Ovary (tissue), 9 donors: ENCODE measurements around the gene PHF21B. TPM values are rescaled to one million over a fixed set of nuclear protein-coding genes. Genes with fewer than 3 reads are reported as not detected.
"Not testable (repeated sequence)": the region's sequence is repeated elsewhere in the genome, so short reads cannot be mapped to it uniquely, and the experiment has no call there.

ENCODE experiments used
- DNase-seq, 5 donors: peaks; one replicate each; pipeline ENCODE4 v3.0.0-alpha.2; 2019 to 2020
- H3K27ac ChIP-seq, 2 donors: fragments of 200-600 bp; one replicate each; pipeline versions ENCODE4 v1.5.1 to v1.8.0; 2019 to 2022
- H3K27me3 ChIP-seq: fragments of 200-600 bp; one replicate; pipeline ENCODE4 v1.8.0; 2022
- H3K36me3 ChIP-seq: fragments of 200-600 bp; sonication (generic); one replicate; pipeline ENCODE4 v1.5.1; 2019
- H3K4me1 ChIP-seq: one replicate; pipeline ENCODE4 v1.8.1; 2013; ENCODE audit warnings: mild to moderate bottlenecking, moderate library complexity; ENCODE audit not compliant: insufficient read depth
- H3K4me3 ChIP-seq: fragments of 200-600 bp; sonication (generic); one replicate; pipeline ENCODE4 v1.5.1; 2017
- H3K9me3 ChIP-seq, 2 donors: fragments of 200-600 bp in 1 of 2; sonication (generic) in 1 of 2; one replicate each; pipeline versions ENCODE4 v1.5.1 to v1.8.1; 2013 to 2019; ENCODE audit warnings: mild to moderate bottlenecking in 1 of 2, moderate library complexity in 1 of 2
- CTCF ChIP-seq, 3 donors: fragments of 450-650 bp in 2 of 3; fragments of 200-600 bp in 1 of 3; IDR thresholded peaks; one replicate each; pipeline versions ENCODE4 v1.5.1 to v1.8.0; 2016 to 2022; ENCODE audit warnings: antibody characterized with exemption in 3 of 3, mild to moderate bottlenecking in 1 of 3
- EP300 ChIP-seq: sonication (generic); formaldehyde crosslinking; IDR thresholded peaks from one replicate; pipeline ENCODE4 v1.6.1; 2017; ENCODE audit warnings: antibody characterized with exemption
- POLR2A ChIP-seq: fragments of 450-650 bp; IDR thresholded peaks from one replicate; pipeline ENCODE4 v1.6.1; 2017; ENCODE audit warnings: antibody characterized with exemption, mild to moderate bottlenecking, moderate library complexity
- WGBS, 3 donors: extraction: QIAGEN DNeasy Blood & Tissue Kit in 1 of 3; methylation state at CpG; one replicate each; pipeline versions ENCODE4 v1.1.5 to v1.1.7; 2013 to 2017; 5-methylcytosine and 5-hydroxymethylcytosine counted together
- intact Hi-C, 4 donors: fragments of 100-400 bp; cut with DNase I; formaldehyde crosslinking; loops; one replicate each; pipeline versions ENCODE4 v1.11.0 to v1.15.1; 2022 to 2023
- polyA plus RNA-seq, 2 donors: library from polyadenylated mRNA; stranded (reverse); fragments of 200-250 nt in 1 of 2; fragments of 350-450 nt in 1 of 2; fragmentation: Illumina TruSeq in 1 of 2; extraction: RNeasy Lipid Tissue Mini Kit (QIAGEN cat#74804) in 1 of 2; gene quantifications; one replicate each; pipeline ENCODE4 v1.2.3, GENCODE V29; 2013 to 2014
- total RNA-seq, 7 donors: library from RNA; depleted of rRNA in 2 of 7; stranded (reverse); fragments of >200 nt in 2 of 7; fragmentation: NEBNext Ultra II Directional in 3 of 7; extraction: Animal tissue kit (Norgen Biotek cat#: 25700) in 3 of 7; gene quantifications; one replicate each; pipeline versions ENCODE4 v1.1.0 to v1.2.4, GENCODE V29; 2016 to 2023
- donor health status: DM: no; HTN: no; CAD: no; lungs with moderate emphysema.
- donor health status: DM: no; HTN: no; CAD: no.
- donor health status: Bipolar disorder and iron deficiency.
- donor health status: DM: yes; HTN: yes; CAD: no.
- donor health status: DM: no; HTN: no; CAD: no.
- donor health status: DM: yes; HTN: yes; CAD: no.

PHF21B gene
- total and polyA plus RNA-seq, 9 donors = 0.95 to 10.7 (median 6.4) TPM

DNA sequence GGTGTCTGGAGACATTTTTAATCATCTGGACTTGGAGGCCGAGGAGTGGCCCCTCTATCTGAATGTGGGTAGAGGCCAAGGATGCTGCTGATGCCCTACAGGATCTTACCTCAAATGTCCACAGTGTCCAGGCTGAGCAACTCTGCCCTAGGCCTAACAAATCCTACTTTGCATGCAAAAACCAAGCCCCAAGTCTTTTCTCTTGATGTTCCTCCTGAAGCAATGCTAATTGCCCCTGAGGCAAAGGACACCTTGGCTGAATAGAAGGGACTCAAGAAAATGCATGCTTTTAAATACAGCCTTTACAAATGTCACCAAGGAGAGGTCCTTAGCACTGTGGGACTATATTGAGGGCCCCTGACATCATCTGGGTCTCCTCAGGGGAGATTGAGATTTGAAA is 43.8 kb upstream of the PHF21B start:
- intact Hi-C loops = no loop called here
- 65 to 76% (median 71%) methylated on average over 1 of the region's 1 CpG for WGBS, 3 donors

GRCh38 chr22:45053094-45053493 is 43.3 kb upstream of the PHF21B start:
- H3K27me3 ChIP-seq = no peaks in the 10 kb centered on the region
- intact Hi-C loops = no loop called here
- no peaks in the 10 kb centered on the region for H3K4me1 ChIP-seq
- no peak for DNase-seq
- no peak overlapping the region for H3K27ac ChIP-seq
- no peak for TF ChIP-seq POLR2A
- TF ChIP-seq CTCF (IDR thresholded peaks at IDR 0.05) = no peak
- no peak for TF ChIP-seq EP300
- H3K36me3 ChIP-seq = no peaks in the 10 kb centered on the region
- H3K4me3 ChIP-seq = no peak overlapping the region
- no peaks in the 10 kb centered on the region for H3K9me3 ChIP-seq
- WGBS, 3 donors = 76 to 84% (median 78%) methylated on average over 1 of the region's 1 CpG

More for the DNA sequence above, 43.8 kb upstream of the PHF21B start:
- no peaks in the 10 kb centered on the region for H3K27me3 ChIP-seq
- no peak overlapping the region for H3K27ac ChIP-seq
- no peaks in the 10 kb centered on the region for H3K9me3 ChIP-seq
- H3K4me3 ChIP-seq = no peak overlapping the region
- H3K4me1 ChIP-seq = no peaks in the 10 kb centered on the region
- no peaks in the 10 kb centered on the region for H3K36me3 ChIP-seq
- DNase-seq = no peak
- TF ChIP-seq CTCF (IDR thresholded peaks at IDR 0.05) (no peak), EP300 (no peak)

DNA sequence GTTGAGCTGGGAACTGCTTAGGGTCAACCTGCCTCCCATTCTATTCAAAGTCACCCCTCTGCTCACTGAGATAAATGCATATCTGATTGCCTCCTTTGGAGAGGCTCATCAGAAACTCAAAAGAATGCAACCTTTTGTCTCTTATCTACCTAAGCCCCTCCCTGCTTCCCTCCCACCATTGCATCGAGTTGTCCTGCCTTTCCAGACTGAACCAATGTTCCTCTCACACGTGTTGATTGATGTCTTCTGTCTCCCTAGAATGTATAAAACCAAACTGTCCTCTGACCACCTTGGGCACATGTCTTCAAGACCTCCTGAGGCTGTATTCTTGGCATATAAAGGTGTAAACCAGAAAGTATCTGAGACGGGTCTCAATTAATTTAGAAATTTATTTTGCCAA is 42.9 kb upstream of the PHF21B start:
- DNase-seq, intact Hi-C loops: not testable (repeated sequence)
- WGBS, 3 donors = 30 to 46% (median 41%) methylated on average over 3 of the region's 3 CpGs

GRCh38 chr22:45051946-45052345 is 42.1 kb upstream of the PHF21B start:
- Histone ChIP-seq H3K27ac (no peak overlapping the region), H3K27me3 (no peaks in the 10 kb centered on the region), H3K4me3 (no peak overlapping the region), H3K4me1 (no peaks in the 10 kb centered on the region), H3K36me3 (no peaks in the 10 kb centered on the region), H3K9me3 (no peaks in the 10 kb centered on the region)
- DNase-seq = no peak
- TF ChIP-seq EP300 = no peak
- no peak for TF ChIP-seq POLR2A
- TF ChIP-seq CTCF (IDR thresholded peaks at IDR 0.05) = no peak
- 85 to 87% (median 87%) methylated on average over 10 of the region's 10 CpGs for WGBS, 3 donors
- intact Hi-C loops = no loop called here

More for the DNA sequence above, 42.9 kb upstream of the PHF21B start:
- not testable (repeated sequence) for H3K4me3 ChIP-seq, H3K27me3 ChIP-seq, H3K27ac ChIP-seq, H3K36me3 ChIP-seq, H3K9me3 ChIP-seq, H3K4me1 ChIP-seq

DNA sequence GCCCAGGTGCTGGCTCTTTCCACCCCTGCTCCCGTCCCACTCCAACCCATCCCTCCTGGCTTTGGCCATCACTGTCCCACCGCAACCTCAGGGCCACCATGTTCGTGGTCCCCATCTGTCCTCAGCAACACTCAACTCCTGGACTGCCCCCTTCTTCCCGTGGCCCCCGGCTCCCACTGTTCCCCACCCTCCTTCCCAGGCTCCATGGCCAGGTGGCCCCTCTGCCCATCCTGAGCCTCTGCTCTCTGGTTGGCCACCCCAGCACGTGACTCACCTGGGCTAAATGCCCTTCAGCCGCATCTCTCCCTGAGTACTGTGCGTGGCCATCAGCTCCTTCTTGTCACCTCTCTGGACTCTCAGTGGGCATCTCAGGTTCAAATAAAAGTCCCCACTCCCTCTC is 41.6 kb upstream of the PHF21B start:
- Histone ChIP-seq H3K27ac (no peak overlapping the region), H3K9me3 (no peaks in the 10 kb centered on the region), H3K4me3 (no peak overlapping the region), H3K36me3 (no peaks in the 10 kb centered on the region), H3K4me1 (no peaks in the 10 kb centered on the region), H3K27me3 (no peaks in the 10 kb centered on the region)
- 87 to 93% (median 92%) methylated on average over 8 of the region's 8 CpGs for WGBS, 3 donors
- TF ChIP-seq POLR2A = no peak
- TF ChIP-seq EP300 = no peak
- no peak for TF ChIP-seq CTCF (IDR thresholded peaks at IDR 0.05)
- no peak for DNase-seq
- intact Hi-C loops = no loop called here
